Measurements from ENCODE around the gene GNAS-AS1.

The GNAS-AS1 gene

DNA sequence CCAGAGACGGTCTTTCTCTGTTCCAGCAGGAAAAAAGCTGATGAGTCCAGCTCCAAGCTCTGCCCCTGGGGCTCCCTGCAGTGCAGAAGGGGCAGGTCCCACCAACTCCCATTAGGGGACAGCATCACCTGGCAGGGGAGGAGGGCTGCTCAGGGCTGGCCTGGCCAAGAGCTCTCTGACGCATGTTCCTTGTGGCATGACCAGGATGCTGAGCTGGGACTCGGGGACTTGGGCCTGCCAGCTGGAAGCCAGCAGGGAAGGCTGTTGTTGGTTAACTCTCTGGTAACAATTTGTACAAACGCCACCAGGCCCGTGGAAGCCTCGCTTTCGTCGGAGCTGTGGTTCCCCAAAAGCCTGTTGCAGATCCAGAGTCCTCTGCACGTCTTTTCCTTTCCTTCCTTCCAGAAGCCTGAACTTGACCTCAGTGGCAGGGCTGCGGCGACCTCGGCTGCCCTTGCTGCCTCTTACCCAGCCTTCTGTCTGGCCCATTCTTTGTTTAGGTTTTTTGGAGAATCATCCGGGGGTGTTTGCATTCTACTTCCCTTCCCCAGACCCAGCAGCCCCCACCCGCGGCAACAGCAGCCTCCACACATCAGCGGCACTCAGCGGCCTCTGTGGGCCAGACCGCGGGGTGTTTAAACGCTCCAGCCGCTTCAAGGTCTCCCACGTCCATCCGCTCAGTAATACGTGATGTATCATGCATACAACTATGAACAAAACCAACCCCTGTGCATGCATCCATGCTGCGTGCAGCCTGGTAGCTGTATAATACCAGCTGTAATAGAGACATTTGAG lies 63.3 kb downstream of the GNAS-AS1 start:
- TF ChIP-seq, protein P1, sequence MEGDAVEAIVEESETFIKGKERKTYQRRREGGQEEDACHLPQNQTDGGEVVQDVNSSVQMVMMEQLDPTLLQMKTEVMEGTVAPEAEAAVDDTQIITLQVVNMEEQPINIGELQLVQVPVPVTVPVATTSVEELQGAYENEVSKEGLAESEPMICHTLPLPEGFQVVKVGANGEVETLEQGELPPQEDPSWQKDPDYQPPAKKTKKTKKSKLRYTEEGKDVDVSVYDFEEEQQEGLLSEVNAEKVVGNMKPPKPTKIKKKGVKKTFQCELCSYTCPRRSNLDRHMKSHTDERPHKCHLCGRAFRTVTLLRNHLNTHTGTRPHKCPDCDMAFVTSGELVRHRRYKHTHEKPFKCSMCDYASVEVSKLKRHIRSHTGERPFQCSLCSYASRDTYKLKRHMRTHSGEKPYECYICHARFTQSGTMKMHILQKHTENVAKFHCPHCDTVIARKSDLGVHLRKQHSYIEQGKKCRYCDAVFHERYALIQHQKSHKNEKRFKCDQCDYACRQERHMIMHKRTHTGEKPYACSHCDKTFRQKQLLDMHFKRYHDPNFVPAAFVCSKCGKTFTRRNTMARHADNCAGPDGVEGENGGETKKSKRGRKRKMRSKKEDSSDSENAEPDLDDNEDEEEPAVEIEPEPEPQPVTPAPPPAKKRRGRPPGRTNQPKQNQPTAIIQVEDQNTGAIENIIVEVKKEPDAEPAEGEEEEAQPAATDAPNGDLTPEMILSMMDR (IDR thresholded peaks at IDR 0.05; ENCODE audit: low read depth, low read length): no peak
- TF ChIP-seq POLR2A (IDR thresholded peaks at IDR 0.05; ENCODE audit: extremely low read depth, insufficient read length): no peak
- TF ChIP-seq, protein P2, sequence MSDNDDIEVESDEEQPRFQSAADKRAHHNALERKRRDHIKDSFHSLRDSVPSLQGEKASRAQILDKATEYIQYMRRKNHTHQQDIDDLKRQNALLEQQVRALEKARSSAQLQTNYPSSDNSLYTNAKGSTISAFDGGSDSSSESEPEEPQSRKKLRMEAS (IDR thresholded peaks at IDR 0.05; ENCODE audit: low read depth, low read length): no peak
- no peak for TF ChIP-seq MYC (IDR thresholded peaks at IDR 0.05; ENCODE audit: low read depth, low read length)
- H3K4me3 ChIP-seq (ENCODE audit: low read depth, low read length): no peak overlapping the region
- peak; percentile 15 for DNase-seq (ENCODE audit: low read depth)

DNA sequence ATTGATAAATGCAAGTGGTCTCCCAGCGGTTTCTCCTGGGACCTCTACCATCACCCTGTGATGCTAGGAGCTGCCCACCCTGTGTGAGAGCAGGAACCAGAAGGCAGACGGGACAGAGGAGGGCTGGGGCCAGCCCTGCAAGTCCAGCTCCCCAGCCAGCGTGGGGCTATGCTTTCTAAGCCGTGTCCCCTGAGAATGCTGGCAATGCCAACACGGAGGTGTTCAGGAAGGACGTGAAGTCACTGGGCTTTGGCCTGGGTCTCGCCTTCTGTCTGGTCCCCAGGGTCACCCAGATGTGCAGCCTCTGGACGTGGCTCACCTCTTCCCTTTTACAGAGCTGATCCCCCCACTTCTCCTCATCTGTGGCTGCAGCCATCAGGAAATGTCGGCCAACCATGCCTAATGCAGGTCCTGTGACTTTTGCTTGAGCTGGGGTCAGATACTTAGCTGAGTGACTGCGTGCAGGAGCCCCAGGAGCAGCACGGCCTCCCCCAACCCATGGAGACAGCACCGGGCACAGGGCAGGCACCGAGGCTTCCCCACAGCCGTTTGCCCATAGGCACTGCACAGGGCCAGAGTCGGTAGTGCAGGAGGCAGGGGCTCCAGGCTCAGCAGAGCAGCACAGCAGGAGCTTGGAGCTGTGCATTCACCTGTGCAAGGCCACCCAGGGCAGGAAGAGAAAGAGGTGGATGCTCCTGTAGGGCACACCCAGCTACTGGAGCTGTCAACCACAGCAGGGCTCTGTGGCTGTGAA lies 66.2 kb downstream of the GNAS-AS1 start:
- TF ChIP-seq, protein P2 (IDR thresholded peaks at IDR 0.05; ENCODE audit: low read depth, low read length): no peak
- TF ChIP-seq MYC (IDR thresholded peaks at IDR 0.05; ENCODE audit: low read depth, low read length): no peak
- no peak for TF ChIP-seq POLR2A (IDR thresholded peaks at IDR 0.05; ENCODE audit: extremely low read depth, insufficient read length)
- TF ChIP-seq, protein P1 (IDR thresholded peaks at IDR 0.05; ENCODE audit: low read depth, low read length): no peak
- DNase-seq (ENCODE audit: low read depth): no peak
- H3K4me3 ChIP-seq (ENCODE audit: low read depth, low read length): no peak overlapping the region

DNA sequence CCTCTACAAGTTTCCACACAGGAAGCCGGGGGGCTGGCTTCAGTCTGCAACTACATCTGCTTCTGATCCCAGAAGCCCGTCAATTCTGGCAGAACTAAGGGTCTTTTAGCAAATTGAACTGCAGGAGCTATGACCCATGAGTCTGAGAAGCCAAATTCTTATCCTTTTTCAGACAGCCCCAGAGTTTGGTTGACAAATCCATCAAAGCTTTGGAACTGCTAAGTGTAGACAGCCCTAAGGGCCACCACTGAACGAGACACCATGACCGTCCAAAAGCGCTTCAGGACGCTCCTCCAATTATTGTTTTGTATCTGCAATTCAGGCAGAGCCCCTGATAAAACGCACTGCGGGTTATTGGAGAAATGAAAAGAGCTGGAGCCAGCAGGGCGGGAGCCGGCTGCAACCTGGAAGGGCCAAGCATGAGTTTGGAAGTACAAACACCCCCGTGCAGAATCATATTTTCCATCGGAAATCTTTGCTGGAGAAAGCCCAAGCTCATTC lies 67.1 kb downstream of the GNAS-AS1 start:
- DNase-seq (ENCODE audit: low read depth): no peak
- TF ChIP-seq, protein P2 (IDR thresholded peaks at IDR 0.05; ENCODE audit: low read depth, low read length): no peak
- TF ChIP-seq, protein P1 (IDR thresholded peaks at IDR 0.05; ENCODE audit: low read depth, low read length): no peak
- TF ChIP-seq MYC (IDR thresholded peaks at IDR 0.05; ENCODE audit: low read depth, low read length): no peak
- TF ChIP-seq POLR2A (IDR thresholded peaks at IDR 0.05; ENCODE audit: extremely low read depth, insufficient read length): no peak

DNA sequence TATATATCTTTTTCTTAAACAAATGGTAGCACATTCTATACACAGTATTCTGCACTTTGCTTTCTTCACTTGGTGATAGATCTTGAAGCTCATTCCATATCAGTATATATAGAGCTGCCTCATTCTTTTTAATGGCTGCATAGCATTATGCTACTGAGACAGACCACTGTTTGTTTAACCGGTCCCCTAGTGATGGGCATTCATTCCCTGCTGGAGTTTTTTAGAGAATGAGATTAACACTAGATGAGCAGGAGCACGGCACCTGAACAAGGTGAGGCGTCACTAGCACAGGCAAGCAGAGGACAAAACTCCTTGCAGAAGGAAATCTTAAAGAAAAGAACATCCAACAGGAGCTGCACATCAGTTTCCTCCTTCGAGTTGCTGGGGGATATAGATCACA lies 69.6 kb downstream of the GNAS-AS1 start:
- H3K4me3 ChIP-seq (ENCODE audit: low read depth, low read length): no peak overlapping the region
- no peak for TF ChIP-seq POLR2A (IDR thresholded peaks at IDR 0.05; ENCODE audit: extremely low read depth, insufficient read length)
- TF ChIP-seq, protein P1 (IDR thresholded peaks at IDR 0.05; ENCODE audit: low read depth, low read length): no peak
- TF ChIP-seq, protein P2 (IDR thresholded peaks at IDR 0.05; ENCODE audit: low read depth, low read length): no peak
- no peak for TF ChIP-seq MYC (IDR thresholded peaks at IDR 0.05; ENCODE audit: low read depth, low read length)
- no peak for DNase-seq (ENCODE audit: low read depth)

More for the DNA sequence above, 67.1 kb downstream of the GNAS-AS1 start:
- H3K4me3 ChIP-seq (ENCODE audit: low read depth, low read length): no peak overlapping the region

DNA sequence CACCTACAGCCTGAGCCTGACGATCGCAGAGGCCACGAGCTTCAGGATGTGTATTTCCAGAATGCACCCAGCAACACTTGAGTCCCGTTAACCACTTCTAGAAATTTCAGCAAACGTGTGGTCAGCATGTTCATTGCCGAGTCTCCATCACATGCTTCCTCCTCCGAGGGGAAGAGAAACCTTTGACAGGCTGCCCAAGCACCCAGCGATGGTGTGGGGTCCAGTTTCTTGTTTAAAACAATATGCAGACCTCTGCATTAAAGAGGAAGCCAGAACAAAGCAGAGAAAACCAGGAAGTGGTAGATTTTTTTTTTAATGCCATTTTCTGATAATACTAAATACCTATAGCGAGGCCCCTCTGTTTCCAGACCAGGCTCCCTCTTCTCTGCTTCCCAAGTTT lies 71.9 kb downstream of the GNAS-AS1 start:
- DNase-seq (ENCODE audit: low read depth): peak; percentile 12
- no peak overlapping the region for H3K4me3 ChIP-seq (ENCODE audit: low read depth, low read length)
- TF ChIP-seq, protein P1 (IDR thresholded peaks at IDR 0.05; ENCODE audit: low read depth, low read length): no peak
- TF ChIP-seq MYC (IDR thresholded peaks at IDR 0.05; ENCODE audit: low read depth, low read length): no peak
- TF ChIP-seq POLR2A (IDR thresholded peaks at IDR 0.05; ENCODE audit: extremely low read depth, insufficient read length): no peak
- TF ChIP-seq, protein P2 (IDR thresholded peaks at IDR 0.05; ENCODE audit: low read depth, low read length): no peak

Measured in NB4 (cell line).